Islet of Langerhans (tissue), 1 donor: ENCODE results near the gene GRIK4.

Experiments used
- FAIRE-seq: peaks from one replicate; lab custom pipeline; 2011; peaks lifted over from hg19 to GRCh38; lab: Jason Lieb, UNC

GRIK4 gene

DNA sequence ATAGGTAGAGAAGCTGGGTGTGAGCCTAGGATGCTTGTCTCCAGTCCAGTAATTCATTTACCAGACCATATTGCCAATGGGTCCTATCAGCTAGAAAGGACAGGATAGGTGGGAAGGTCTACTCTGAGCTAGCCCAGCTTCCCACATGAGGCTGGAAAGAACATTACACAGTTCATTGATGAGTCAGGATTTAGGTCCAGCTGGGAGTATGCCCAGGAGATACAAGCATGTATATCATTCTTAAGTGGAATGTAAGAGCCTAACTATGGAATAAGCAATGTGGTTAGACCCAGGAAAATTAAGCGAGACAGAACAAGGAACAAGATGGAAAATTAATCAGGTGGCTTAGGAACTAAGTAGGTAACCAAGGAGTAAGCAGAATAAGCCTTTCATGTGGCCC, 453.3 kb downstream of the GRIK4 start:
- no peak for FAIRE-seq

DNA sequence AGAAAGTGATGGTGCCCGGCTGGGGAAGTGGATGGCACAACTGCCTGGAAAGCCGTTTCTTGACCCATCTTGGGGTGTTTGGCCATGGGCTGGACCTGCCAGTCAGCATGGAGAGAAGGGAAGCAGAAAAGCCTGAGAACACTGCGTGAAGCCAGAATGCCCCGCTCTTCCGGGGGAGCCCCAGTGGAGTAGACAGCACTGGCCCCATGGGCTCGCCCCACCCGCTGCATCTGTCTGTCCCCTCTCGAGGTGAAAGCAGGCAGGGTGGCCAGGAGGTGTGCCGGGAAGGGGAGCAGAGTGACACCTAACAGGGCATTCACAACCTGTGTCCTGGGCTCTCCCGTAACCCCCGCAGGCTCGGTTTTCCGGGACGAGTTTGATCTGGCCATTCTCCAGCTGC, 455.3 kb downstream of the GRIK4 start:
- no peak for FAIRE-seq

DNA sequence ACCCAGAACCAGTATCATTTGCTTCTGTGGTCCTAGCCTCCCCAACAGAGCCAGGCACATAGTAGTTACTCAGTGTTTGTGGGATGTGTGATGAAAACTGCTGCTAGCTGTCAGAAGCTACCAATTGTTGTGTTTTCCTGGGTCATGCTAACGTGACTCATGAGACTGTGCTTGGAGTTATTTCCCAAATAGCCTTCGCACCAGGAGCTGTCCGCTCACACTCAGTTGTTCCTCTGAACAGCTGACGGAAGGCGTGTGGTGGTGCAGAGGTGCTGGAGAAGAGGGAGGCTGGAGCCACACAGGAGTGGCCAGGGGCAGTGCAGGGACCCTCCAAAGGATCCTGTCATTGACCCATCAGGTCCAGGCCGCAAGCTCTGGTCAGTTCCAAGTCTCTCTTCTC, 458.4 kb downstream of the GRIK4 start:
- FAIRE-seq: no peak

DNA sequence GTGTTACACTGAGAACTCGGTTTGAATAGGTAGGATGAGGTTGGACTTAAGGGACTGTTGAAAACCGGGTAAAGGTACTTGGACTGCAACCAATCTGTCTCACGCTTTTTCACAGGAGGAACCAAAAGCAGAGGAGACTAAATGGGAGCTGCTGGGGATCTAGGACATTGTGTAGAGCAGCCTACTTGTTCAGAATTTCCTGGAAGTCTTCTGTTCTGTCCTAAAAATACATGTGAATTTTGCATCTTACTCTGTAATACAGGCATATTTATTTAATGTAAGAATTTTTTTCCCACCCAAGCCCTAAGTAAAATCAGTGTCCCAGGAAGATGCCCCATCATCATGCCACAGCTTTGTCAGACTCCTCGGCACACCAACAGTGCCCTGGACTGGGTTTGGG, 460.3 kb downstream of the GRIK4 start:
- FAIRE-seq: no peak

DNA sequence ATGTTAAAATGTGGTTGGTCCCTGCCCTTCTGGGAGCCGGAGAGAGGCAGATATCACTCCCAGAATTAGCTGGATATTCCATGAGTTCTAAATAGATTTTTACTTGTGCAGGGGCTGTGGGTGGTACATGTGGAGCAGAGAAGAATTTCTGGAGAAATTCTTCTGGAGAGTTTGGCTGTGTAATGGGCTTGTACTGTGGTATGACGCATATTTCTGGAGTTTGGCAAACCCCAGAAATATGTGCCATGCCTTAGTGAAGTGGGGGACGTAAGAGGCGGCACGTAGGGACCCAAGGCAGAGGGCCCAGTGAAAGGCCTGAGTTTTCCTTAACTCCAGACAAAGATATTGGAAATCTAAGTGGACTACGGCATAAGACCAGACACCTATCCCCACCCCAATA, 461.1 kb downstream of the GRIK4 start:
- FAIRE-seq: no peak

DNA sequence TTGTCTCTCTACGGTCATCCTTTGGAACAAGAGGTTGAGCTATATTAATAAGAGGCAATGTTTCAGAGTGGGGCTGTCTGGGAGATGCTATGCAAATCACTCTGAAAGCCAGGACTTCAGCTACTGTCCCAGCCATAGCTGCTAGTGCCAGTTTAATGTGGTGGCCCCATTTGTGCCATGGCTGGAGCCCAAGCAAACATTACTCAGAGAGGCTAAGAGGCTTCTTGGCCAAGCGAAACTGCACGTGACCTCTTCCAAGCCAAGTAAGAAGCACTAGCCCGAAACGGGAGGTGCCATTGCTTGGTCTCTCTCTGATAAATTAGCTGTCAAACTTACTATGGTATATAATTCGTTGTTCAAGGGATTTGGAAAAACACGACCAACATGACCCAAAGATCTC, 462.0 kb downstream of the GRIK4 start:
- no peak for FAIRE-seq

DNA sequence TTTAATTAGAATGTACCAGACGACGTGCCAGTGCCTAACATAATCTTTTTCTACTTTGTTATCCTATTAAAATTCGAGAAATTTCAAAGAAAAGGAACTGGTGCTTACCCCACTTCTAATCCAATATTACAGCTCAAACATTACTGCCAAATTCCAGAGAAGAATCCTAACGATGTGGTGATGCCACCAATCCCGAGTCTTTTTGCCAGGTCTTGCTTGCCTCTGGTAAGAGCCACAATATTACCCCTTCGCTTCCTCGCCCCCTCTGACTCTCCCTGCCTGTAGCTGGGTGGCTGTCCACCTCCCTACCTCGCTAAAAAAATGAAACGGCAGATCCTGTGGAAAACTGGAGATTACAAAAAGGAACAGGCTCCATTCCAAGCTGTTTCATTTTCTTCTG, 462.9 kb downstream of the GRIK4 start:
- FAIRE-seq: no peak

DNA sequence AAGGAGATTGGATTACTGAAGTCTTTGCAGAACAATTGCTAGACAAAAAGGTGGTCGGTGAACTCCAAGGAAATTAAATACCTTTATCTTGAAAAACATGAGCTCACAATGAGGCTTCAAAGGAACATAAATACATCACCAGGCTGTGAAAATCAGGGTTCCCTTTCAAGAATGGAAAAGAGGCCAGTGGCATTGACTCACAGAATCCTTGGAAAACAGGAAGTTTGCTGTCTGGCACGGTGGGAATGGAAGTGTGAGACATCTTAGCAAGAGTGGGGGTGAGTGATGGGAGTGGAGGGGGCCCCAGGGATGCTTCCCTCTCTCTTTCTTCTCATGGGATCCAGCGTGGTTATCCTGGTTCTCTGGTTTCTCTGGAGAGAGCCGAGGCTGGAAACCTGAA, 463.4 kb downstream of the GRIK4 start:
- FAIRE-seq: no peak

DNA sequence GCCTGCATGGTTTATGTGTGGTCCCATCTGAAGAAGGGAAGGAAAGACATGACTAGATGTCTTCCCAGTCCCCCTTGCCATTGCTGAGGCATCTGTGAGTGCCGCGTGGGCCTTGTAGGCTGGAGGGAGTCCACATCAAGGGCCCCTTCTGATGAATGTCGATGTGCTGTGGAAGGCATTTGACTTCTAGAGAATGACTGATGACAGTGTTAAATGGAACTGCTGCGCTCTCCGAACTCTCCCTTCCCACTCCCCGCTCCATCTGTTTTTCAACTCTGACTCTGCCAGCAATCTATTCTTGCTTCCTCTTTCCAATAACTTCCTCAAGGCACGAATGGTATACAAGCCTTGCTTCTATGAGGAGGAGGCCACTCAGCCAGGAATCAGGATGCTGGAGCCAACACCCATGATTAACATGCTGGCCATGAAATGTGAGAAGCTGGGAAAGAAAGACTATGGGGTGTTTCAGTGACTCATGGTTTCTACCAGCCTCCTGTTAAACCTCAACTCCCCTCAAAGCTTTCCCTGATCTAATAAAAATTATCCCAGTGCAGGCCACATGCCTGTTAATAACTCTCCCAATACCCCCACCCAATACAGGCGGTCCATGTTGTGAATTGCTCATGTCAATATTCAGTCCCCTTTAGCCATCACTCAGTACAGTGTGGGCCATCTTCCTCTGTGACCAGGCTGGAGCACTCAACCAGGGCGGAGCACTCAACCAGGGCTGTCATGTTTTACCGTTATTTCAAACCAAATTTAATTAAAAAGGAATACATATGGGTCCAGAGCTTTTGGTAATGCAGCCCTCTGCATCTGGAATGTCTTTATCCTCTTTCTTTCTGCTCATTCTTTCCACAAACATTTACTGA, 466.0 kb downstream of the GRIK4 start:
- no peak for FAIRE-seq

DNA sequence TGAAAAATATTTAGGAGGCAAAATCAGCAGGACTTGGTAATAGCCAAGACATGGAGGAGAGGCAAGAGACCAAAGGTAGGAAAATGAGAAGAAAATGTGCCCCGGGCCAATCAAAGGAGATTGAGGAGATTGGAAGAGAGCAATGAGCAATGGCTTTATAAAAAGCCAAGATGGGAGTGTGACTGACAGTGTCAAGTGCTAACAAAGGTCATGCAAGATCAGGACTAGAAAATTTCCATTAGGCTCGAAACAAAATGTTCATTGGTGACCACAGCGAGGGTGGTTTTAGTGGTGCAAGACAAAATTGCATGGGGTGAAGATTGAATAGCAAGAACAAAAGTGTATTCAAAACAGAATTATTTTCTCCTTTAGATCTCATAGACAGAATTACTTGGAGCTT, 467.2 kb downstream of the GRIK4 start:
- no peak for FAIRE-seq

DNA sequence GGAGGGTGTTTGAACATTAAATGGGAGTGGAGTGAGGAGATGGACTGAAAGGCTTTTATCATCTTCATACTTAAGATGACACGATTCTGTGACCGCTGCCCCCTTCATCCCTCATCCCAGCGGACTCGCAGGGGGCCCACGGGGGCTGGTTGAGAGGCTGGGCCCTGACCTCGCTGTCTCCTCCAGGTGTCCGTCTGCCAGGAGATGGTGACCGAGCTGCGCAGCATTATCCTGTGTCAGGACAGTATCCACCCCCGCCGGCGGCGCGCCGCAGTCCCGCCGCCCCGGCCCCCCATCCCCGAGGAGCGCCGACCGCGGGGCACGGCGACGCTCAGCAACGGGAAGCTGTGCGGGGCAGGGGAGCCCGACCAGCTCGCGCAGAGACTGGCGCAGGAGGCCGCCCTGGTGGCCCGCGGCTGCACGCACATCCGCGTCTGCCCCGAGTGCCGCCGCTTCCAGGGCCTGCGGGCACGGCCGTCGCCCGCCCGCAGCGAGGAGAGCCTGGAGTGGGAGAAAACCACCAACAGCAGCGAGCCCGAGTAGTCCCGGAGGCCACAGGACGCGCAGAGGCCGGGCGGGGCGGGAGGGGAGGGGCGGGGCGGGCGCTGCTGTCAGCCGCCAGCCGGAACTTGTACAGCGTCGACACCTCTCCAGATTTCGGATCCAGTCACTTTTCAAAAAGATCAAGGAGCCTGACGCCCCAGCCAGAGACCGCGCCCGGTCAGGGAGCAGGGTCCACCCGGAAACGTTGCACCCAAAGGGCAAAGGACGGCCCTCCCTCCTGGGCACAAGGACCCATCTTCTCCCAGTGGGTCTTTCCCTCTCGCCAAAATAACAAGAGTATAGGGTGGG, 474.4 kb downstream of the GRIK4 start:
- no peak for FAIRE-seq

DNA sequence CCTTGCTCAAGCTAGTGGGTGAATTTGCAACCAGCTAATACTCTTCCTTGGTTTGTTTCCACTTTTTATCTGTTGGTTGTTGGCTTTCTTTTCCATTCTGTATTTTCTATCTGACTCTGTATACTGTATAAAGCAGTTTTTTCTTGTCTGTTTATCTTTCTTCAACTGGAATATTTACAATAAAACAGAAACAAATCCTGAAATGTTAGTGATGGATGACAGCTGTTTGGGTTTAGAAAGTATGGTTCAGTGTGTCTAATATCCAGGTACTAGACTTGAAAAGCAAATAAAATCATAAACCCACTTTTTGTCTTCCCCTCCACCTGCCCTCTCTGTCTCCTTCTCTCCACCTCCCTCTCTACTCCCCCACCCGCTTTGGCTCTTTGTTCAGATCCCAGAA, 477.1 kb downstream of the GRIK4 start:
- FAIRE-seq: no peak

DNA sequence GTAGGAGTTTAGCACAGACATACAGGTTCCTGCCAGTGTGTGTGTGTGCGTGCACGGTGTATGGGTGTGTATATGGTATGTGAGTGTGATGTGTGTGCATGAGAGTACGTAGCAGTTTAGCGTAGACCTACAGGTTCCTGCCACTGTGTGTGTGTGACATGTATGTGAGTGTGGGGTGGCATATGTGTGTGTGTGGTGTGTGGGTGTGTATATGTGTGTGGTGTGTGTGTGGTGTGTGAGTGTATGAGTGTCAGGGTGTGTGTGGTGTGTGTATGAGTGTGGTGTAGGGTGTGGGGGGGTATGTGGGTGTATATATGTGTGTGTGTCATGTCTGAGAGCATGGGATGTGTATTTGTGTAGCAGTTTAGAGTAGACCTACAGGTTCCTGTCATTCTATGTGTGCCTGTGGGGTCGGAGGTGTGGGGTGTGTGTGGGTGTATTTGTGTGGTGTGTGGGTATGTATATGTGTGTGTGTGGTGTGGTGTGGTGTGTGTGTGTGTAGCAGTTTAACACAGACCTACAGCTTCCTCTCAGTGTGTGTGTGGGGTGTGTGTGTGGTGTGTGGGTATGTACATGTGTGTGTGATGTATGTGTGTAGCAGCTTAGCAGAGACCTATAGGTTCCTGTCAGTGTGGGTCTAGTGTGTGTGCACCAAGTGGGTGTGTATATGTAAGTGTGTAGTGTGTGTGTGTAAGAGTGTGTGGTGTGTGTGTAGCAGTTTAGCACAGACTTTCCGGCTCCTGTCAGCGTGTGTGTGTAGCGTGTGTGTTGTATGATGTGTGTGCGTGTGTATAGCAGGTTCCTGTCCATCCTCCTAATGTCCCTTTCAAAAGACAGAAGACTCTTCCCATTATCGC, 480.5 kb downstream of the GRIK4 start:
- FAIRE-seq: no peak

DNA sequence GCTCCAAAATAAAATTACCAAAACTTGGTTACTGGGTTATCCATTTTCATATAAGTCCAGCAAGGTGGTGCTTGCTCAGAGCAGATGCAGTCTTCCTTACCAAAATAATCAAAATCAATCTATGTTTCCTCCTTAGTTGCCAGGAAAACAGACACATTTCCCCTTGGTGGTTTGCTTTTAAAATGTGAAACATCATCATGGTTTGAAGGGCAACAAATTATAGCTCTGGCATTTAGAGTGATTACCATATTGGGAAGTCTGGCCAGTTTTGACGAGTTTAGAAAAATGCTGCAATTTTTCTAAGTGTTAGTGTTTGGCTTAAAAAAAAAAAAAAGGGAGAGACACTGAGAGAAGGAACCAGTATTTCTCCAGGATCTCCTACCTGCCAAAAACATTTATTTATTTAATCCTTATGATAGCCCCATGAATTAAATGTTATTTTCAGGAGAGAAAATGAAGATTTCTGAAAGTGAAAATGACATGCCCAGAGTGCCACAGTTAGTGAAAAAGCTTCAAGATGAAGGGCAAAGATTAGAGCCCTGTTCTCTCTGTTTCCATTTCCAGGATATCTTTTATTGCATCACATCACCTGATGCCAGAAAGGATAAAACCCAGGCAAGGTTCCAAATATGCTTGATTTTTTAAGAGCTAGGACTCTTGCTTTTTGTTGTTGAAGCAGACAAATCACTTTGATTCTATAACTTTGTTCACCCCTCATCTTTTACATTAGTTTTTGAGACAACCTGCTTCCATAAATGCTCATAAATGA, 482.7 kb downstream of the GRIK4 start:
- FAIRE-seq: no peak

DNA sequence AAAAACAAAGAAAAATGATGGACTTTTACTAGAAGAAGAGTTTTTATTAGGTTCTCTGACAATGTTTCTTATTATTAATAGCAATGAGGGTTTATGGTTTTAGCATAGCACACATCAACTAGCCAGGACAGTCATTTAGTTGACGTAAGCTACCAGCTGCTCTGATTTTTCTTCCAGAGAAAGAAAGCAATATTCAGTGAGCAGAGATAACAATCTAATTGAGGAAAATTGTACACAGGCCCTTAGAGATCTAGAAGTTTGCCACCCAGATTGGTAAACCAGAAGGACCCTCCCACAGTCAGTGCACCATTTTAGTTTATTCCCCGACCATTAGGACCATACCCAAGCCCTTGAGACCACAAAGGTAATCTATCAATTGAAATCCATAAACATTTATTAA, 483.6 kb downstream of the GRIK4 start:
- FAIRE-seq: no peak

DNA sequence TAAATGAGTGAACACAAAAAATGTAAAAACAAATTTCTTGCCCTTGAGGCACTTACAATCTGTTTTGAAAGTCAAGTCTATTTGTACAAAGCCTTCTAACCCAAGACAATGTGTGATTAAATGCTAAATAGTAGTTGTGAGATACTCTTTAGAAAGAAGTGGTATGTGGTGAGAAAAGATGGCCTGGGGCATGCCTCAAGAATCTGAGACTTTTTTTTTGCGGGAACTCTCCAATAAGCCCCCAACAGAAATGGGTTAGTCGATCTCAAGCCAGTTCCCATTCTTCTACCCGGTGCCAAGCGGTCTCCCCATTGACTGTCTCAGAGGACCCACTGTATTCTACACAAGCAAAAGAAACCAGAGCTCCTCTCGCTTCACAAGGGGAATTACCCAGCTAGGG, 485.4 kb downstream of the GRIK4 start:
- FAIRE-seq: no peak

DNA sequence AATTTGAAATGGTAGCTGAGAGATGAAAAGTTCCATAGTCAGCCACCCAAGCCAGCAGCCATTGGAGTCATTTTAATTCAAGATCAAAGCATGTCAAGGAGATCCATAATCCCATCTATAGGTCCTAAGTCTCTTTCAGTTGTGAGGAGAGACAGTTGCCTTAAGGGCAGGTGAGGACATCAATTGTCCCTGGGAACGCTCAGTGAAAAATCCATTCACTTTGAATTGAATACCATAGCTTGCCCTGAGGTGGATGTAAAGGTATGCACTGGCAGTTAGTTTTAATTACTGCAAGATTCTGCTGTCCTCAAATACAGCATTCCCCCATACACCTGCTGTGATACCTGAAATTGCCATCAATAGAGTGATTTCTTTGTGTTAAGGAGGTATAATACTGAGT, 487.0 kb downstream of the GRIK4 start:
- FAIRE-seq: no peak

DNA sequence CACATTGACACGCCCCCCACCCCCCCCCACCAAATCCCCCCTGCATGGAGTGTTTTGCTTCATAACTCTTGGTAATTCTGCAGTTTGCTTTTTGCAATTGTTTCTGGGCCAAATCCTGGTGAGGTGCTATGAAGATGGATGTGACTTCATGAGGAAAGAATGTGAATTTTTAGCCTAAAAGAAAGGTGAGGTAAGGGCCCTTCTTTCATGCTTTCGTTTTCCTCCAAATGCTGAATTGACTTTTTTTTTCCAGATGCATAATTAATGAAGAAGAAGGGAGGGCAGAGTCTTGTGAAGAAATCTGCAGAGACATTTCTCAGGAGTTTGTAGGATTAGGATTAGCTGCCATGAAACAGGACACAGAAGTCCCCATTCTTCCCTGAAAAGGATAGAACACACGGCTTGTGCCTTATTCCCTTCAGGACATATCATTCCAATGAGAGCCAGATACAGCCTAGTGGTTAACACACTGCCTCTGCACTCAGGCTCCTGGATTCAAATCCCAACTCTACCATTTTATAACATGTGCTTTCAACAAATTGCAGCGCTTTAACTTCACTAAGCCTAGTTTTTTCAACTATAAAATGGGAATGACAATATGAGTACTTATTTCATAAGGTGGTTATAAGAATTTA, 492.8 kb downstream of the GRIK4 start:
- no peak for FAIRE-seq

DNA sequence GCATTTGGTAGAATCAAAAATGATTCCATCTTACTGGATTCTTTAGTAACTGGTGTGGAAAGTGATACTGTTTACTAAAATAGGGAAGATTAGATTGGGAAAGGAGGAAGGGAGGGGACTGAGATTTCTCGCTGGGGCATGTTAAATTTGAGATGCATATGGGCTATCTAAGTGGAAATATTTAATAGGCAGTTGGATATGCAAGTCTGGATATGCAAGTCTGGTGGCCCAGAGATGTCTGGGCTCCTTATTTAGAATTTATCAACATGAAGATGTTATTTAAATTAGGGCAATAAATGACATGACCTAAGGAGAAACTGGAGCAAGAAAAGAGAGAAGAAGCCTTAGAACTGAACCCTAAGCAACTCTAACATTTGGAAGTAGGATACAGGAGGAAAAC, 495.4 kb downstream of the GRIK4 start:
- FAIRE-seq: no peak

DNA sequence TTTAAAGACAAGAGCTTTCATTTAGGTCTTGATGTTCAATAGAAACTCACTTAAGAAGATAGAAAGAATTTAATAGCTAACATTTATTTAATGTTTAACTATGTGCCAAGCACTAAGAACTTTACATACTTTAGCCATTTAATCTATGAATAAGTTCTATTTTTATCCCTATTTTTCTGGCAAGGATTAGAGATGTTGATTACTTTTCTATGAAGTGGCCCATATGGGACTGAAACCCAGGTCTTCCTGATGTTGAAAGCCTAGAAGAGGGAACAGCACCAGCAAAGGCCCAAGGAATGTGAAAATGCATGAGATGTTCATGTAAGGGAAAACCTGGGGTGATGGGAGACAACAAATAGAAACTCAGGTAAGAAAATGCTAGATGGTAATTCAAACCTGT, 497.0 kb downstream of the GRIK4 start:
- FAIRE-seq: no peak

DNA sequence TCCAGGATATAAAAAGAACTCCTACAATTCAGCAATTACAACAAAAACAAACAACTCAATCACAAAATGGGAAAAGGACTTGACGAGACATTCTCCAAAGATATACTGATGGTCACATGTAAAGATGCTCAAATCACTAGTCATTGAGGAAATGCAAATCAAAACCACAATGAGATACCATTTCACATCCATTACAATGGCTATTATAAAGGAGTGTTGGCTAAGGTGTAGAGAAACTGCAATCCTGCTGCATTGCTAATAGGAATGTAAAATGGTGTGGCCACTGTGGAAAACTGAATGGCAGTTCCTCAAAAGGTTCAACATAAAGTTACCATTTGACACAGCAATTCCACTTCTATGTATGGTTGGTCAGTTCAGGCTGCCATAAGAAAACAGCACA, 500.5 kb downstream of the GRIK4 start:
- FAIRE-seq: no peak
